Spleen (tissue), 11 donors: Measurements from ENCODE around the gene RAD51B. TPM values are rescaled to one million over a fixed set of nuclear protein-coding genes. Genes with fewer than 3 reads are reported as not detected.

Experiments
- DNase-seq: peaks from one replicate; pipeline ENCODE4 v3.0.0-alpha.2; 2020
- H3K27ac ChIP-seq, 8 donors: fragments of 200-600 bp; sonication (generic) in 7 of 8; 1 replicate in 4 of 8; 2 replicates in 4 of 8; pipeline versions ENCODE4 v1.5.0 to v1.8.0; 2016 to 2021; ENCODE audit warnings: inconsistent platforms in 4 of 8, mild to moderate bottlenecking in 4 of 8, moderate library complexity in 1 of 8
- H3K27me3 ChIP-seq, 7 donors: fragments of 200-600 bp; sonication (generic) in 6 of 7; replicated peaks in 1 of 7; 1 replicate in 4 of 7; 2 replicates in 3 of 7; pipeline versions ENCODE4 v1.5.0 to v1.8.0; 2016 to 2021; ENCODE audit warnings: inconsistent platforms in 3 of 7, mild to moderate bottlenecking in 1 of 7
- H3K36me3 ChIP-seq, 6 donors: fragments of 200-600 bp; sonication (generic) in 5 of 6; 1 replicate in 4 of 6; 2 replicates in 2 of 6; pipeline versions ENCODE4 v1.5.0 to v1.8.0; 2016 to 2021; ENCODE audit warnings: inconsistent platforms in 2 of 6
- H3K4me1 ChIP-seq, 6 donors: fragments of 200-600 bp; sonication (generic) in 5 of 6; 1 replicate in 3 of 6; 2 replicates in 3 of 6; pipeline versions ENCODE4 v1.5.0 to v1.8.0; 2016 to 2021; ENCODE audit warnings: inconsistent platforms in 3 of 6
- H3K4me3 ChIP-seq, 8 donors: fragments of 200-600 bp; sonication (generic) in 7 of 8; 1 replicate in 4 of 8; 2 replicates in 4 of 8; pipeline versions ENCODE4 v1.5.0 to v1.8.0; 2016 to 2021; ENCODE audit warnings: inconsistent platforms in 4 of 8, mild to moderate bottlenecking in 4 of 8, moderate library complexity in 2 of 8
- H3K9me3 ChIP-seq, 8 donors: fragments of 200-600 bp; sonication (generic) in 7 of 8; 1 replicate in 4 of 8; 2 replicates in 4 of 8; pipeline versions ENCODE4 v1.5.0 to v1.8.0; 2016 to 2021; ENCODE audit warnings: inconsistent platforms in 4 of 8
- POLR2A ChIP-seq, 3 donors: fragments of 450-650 bp; IDR thresholded peaks; one replicate each; pipeline ENCODE4 v1.5.1; 2017; ENCODE audit warnings: antibody characterized with exemption in 3 of 3, mild to moderate bottlenecking in 1 of 3
- POLR2AphosphoS5 ChIP-seq, 3 donors: sonication (generic); formaldehyde crosslinking; IDR thresholded peaks; one replicate each; pipeline ENCODE4 v1.5.1; 2017; ENCODE audit warnings: antibody characterized with exemption in 3 of 3
- WGBS, 5 donors: extraction: QIAGEN DNeasy Blood & Tissue Kit in 3 of 5; methylation state at CpG; one replicate each; pipeline versions ENCODE4 v1.1.5 to v1.1.7; 2013 to 2018; 5-methylcytosine and 5-hydroxymethylcytosine counted together
- intact Hi-C: fragments of 100-400 bp; cut with DNase I; formaldehyde crosslinking; loops from one replicate; pipeline ENCODE4 v1.15.0; 2023; ENCODE audit warnings: low total_unique reads
- polyA plus RNA-seq, 3 donors: library from polyadenylated mRNA; stranded (reverse); fragments of 200-250 nt; gene quantifications; one replicate each; pipeline ENCODE4 v1.2.1, GENCODE V29; 2013
- total RNA-seq, 7 donors: library from RNA; depleted of rRNA in 3 of 7; stranded (reverse); fragments of >200 nt in 3 of 7; fragmentation: NEBNext Ultra II Directional in 4 of 7; extraction: Animal tissue kit (Norgen Biotek cat#: 25700) in 4 of 7; gene quantifications; one replicate each; pipeline versions ENCODE4 v1.1.0 to v1.2.1, GENCODE V29; 2016 to 2021
- TF ChIP-seq, protein P1 (sequence below), 11 experiments: fragments of 200-600 bp in 7 of 11; fragments of 450-650 bp in 4 of 11; sonication (generic) in 4 of 11; IDR thresholded peaks in 8 of 11; conservative IDR thresholded peaks in 3 of 11; 1 replicate in 7 of 11; 2 replicates in 4 of 11; pipeline versions ENCODE4 v1.4.0 to v1.8.0; 2016 to 2021; ENCODE audit warnings: antibody characterized with exemption in 11 of 11, inconsistent platforms in 4 of 11, mild to moderate bottlenecking in 1 of 11
- donor health status: healthy with polysubstance abuse.
- donor health status: DM: no; HTN: no; CAD: no; lungs with moderate emphysema.
- donor health status: DM: no; HTN: no; CAD: no.
- donor health status: Bipolar disorder and iron deficiency.
- donor health status: healthy.
- donor health status: DM: no; HTN: no; CAD: no.
- donor health status: DM: yes; HTN: yes; CAD: no.

Gene RAD51B
- total and polyA plus RNA-seq, 10 donors: 4.2 to 43.7 (median 29.8) TPM

- no peak overlapping the region for H3K4me3 ChIP-seq
- H3K27me3 ChIP-seq: no peaks in the 10 kb centered on the region
- no peaks in the 10 kb centered on the region for H3K36me3 ChIP-seq
- intact Hi-C loops: no loop called here
- H3K27ac ChIP-seq: peak overlapping the region in 3 of 8 donors; percentile 62 to 82 (median 63)
- peaks cover 3 to 46% (median 31%) of the 10 kb centered on the region in 6 donors for H3K4me1 ChIP-seq
- WGBS, 5 donors: 93 to 98% (median 96%) methylated on average over 6 of the region's 6 CpGs
- H3K9me3 ChIP-seq: no peaks in the 10 kb centered on the region
- DNase-seq: no peak
- TF ChIP-seq POLR2AphosphoS5 (IDR thresholded peaks at IDR 0.05): no peak
- TF ChIP-seq, protein P1, sequence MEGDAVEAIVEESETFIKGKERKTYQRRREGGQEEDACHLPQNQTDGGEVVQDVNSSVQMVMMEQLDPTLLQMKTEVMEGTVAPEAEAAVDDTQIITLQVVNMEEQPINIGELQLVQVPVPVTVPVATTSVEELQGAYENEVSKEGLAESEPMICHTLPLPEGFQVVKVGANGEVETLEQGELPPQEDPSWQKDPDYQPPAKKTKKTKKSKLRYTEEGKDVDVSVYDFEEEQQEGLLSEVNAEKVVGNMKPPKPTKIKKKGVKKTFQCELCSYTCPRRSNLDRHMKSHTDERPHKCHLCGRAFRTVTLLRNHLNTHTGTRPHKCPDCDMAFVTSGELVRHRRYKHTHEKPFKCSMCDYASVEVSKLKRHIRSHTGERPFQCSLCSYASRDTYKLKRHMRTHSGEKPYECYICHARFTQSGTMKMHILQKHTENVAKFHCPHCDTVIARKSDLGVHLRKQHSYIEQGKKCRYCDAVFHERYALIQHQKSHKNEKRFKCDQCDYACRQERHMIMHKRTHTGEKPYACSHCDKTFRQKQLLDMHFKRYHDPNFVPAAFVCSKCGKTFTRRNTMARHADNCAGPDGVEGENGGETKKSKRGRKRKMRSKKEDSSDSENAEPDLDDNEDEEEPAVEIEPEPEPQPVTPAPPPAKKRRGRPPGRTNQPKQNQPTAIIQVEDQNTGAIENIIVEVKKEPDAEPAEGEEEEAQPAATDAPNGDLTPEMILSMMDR (IDR thresholded peaks at IDR 0.05 in 8 of 11, conservative IDR thresholded peaks at IDR 0.05 in 3 of 11): no peak
- TF ChIP-seq POLR2A (IDR thresholded peaks at IDR 0.05): no peak
Measured at GRCh38 chr14:68710776-68711175, 891.2 kb downstream of the RAD51B start.

- TF ChIP-seq POLR2AphosphoS5 (IDR thresholded peaks at IDR 0.05) (no peak), POLR2A (IDR thresholded peaks at IDR 0.05) (no peak)
- TF ChIP-seq, protein P1 (IDR thresholded peaks at IDR 0.05 in 8 of 11, conservative IDR thresholded peaks at IDR 0.05 in 3 of 11): no peak
- 66 to 77% (median 72%) methylated on average over 9 of the region's 9 CpGs for WGBS, 5 donors
- intact Hi-C loops: no loop called here
- Histone ChIP-seq H3K9me3 (no peaks in the 10 kb centered on the region), H3K4me1 (peaks cover 3 to 42% (median 27%) of the 10 kb centered on the region in 6 donors), H3K4me3 (no peak overlapping the region), H3K36me3 (no peaks in the 10 kb centered on the region), H3K27ac (peak overlapping the region; percentile 10 to 82 (median 48)), H3K27me3 (no peaks in the 10 kb centered on the region)
- DNase-seq: no peak
Measured at GRCh38 chr14:68711561-68712309, 892.2 kb downstream of the RAD51B start.

DNA sequence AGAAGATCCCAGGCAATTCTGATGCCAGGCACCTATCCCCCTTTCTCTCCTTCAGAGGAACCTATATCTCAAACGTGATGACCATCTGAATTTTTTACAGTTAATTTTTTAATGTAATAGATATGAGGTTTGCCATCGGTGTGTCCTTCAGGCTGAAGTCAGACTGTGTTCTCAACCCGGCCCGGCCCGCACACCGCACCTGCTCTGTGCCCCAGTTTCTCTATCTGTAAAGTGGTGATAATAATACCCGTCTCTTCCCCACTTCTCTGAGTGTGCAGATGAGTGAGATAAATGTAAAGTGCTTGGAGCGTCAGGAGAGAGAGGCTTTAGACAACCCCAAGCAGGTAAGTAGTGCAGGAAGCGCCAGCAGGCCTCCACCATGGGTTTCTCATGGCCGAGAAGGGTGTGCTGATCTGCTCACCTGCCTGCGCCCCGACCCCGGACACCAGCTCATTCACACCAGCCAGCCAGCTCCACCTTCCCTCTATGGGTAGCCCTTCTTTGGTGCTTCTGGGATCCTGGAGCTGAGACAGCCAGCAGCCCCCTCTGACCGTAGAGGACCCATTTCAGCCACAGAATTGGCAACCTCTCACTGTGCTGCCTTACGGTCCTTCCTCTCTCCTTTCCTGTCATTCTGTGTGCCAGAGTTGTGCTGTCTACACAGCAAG lies 893.3 kb downstream of the RAD51B start:
- Histone ChIP-seq H3K27ac (peak overlapping the region; percentile 10 to 82 (median 48)), H3K27me3 (no peaks in the 10 kb centered on the region), H3K4me3 (no peak overlapping the region), H3K36me3 (no peaks in the 10 kb centered on the region), H3K9me3 (no peaks in the 10 kb centered on the region), H3K4me1 (peaks cover 3 to 45% (median 27%) of the 10 kb centered on the region in 6 donors)
- no peak for DNase-seq
- TF ChIP-seq POLR2AphosphoS5 (IDR thresholded peaks at IDR 0.05): no peak
- TF ChIP-seq, protein P1 (IDR thresholded peaks at IDR 0.05 in 8 of 11, conservative IDR thresholded peaks at IDR 0.05 in 3 of 11): no peak
- TF ChIP-seq POLR2A (IDR thresholded peaks at IDR 0.05): no peak
- intact Hi-C loops: no loop called here
- 91 to 95% (median 94%) methylated on average over 13 to 15 of the region's 15 CpGs for WGBS, 5 donors

DNA sequence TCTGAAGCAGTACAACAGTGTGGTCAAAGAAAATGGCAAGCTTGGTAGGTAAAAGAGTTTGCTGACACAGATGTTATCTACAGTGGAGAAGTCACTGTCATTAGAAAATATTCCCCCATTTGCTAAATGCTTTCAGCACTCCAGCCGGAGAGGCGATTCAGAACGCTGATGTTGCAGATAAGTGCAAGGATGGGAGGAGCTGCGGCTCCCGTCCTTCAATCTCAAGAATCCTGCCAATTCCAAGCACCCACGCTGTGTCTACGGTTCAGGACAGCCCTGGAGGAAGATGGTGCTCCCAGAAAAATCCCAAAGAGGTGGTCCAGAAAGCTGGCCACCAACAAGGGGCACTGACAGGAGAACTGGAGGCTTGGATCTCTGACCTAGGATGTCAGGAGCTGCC lies 894.2 kb downstream of the RAD51B start:
- Histone ChIP-seq H3K27ac (peak overlapping the region in 2 of 8 donors; percentile 62 to 63), H3K36me3 (no peaks in the 10 kb centered on the region), H3K27me3 (no peaks in the 10 kb centered on the region), H3K9me3 (no peaks in the 10 kb centered on the region), H3K4me1 (peaks cover 3 to 54% (median 27%) of the 10 kb centered on the region in 6 donors), H3K4me3 (no peak overlapping the region)
- intact Hi-C loops: no loop called here
- DNase-seq: no peak
- WGBS, 5 donors: 59 to 86% (median 75%) methylated on average over 7 of the region's 7 CpGs
- TF ChIP-seq POLR2A (IDR thresholded peaks at IDR 0.05) (no peak), POLR2AphosphoS5 (IDR thresholded peaks at IDR 0.05) (no peak)
- TF ChIP-seq, protein P1 (IDR thresholded peaks at IDR 0.05 in 8 of 11, conservative IDR thresholded peaks at IDR 0.05 in 3 of 11): no peak
